GM19463 (cell line): ENCODE results near the gene TLR6.

Experiments used
- ATAC-seq: cut with Tn5 transposase; IDR thresholded peaks from one replicate; pipeline ENCODE4 v1.9.1; 2021; ENCODE audit warnings: mild to moderate bottlenecking, moderate library complexity; ENCODE audit not compliant: unreplicated experiment

Gene TLR6

GRCh38 chr4:38856524-38857337 lies at the start of gene TLR6:
Gene TLR6 (minus strand): TSS chr4:38856817. CDS start chr4:38829473, 27,344 bp downstream.
- ATAC-seq, result no peak

GRCh38 chr4:38905652-38906385 lies 49.2 kb upstream of the TLR6 start:
- ATAC-seq, result no peak

- ATAC-seq, result no peak
Observed at GRCh38 chr4:38904682-38905081, 48.1 kb upstream of the TLR6 start.

GRCh38 chr4:38904090-38904666 lies 47.6 kb upstream of the TLR6 start:
- no peak for ATAC-seq

GRCh38 chr4:38902695-38903094 lies 46.1 kb upstream of the TLR6 start:
- no peak for ATAC-seq

- ATAC-seq, result no peak
Observed at GRCh38 chr4:38902221-38902620, 45.6 kb upstream of the TLR6 start.

- no peak for ATAC-seq
Observed at GRCh38 chr4:38898245-38898644, 41.6 kb upstream of the TLR6 start.

- ATAC-seq, result no peak
Observed at GRCh38 chr4:38896940-38897339, 40.3 kb upstream of the TLR6 start.

- ATAC-seq, result peak; percentile 62
Observed at GRCh38 chr4:38894322-38894982, 37.8 kb upstream of the TLR6 start.

GRCh38 chr4:38891051-38891983 lies 34.7 kb upstream of the TLR6 start:
- ATAC-seq, result no peak

GRCh38 chr4:38889143-38889542 lies 32.5 kb upstream of the TLR6 start:
- peak; percentile 77 for ATAC-seq

GRCh38 chr4:38884254-38884653 lies 27.6 kb upstream of the TLR6 start:
- no peak for ATAC-seq

- ATAC-seq, result no peak
Observed at GRCh38 chr4:38876636-38877035, 20.0 kb upstream of the TLR6 start.

- no peak for ATAC-seq
Observed at GRCh38 chr4:38873290-38873944, 16.8 kb upstream of the TLR6 start.

- ATAC-seq, result no peak
Observed at GRCh38 chr4:38872620-38873019, 16.0 kb upstream of the TLR6 start.

GRCh38 chr4:38871593-38871992 lies 15.0 kb upstream of the TLR6 start:
- ATAC-seq, result no peak

GRCh38 chr4:38870098-38870808 lies 13.6 kb upstream of the TLR6 start:
- ATAC-seq, result no peak

GRCh38 chr4:38869511-38869910 lies 12.9 kb upstream of the TLR6 start:
- ATAC-seq, result no peak
